ENCODE results near the gene CAMK2G. TPM values are rescaled to one million over a fixed set of nuclear protein-coding genes. Genes with fewer than 3 reads are reported as not detected.
A peak's percentile ranks its signal among the peaks of the same experiment; 100 is the strongest.

Gene CAMK2G
- polyA plus RNA-seq, 3 donors, result 1.7 to 60.7 (median 3.0) TPM

GRCh38 chr10:73858013-73858708 is 16.2 kb downstream of the CAMK2G start:
- Mint-ChIP-seq H3K4me3 (no peak overlapping the region), H3K36me3 (peaks cover 63 to 86% of the 10 kb centered on the region in 2 donors), H3K27me3 (ENCODE audit: low read depth in 3 of 3) (no peaks in the 10 kb centered on the region), H3K9me3 (no peaks in the 10 kb centered on the region), H3K4me1 (peaks cover 26% of the 10 kb centered on the region), H3K27ac (peak overlapping the region in 1 of 7 donors; percentile 63)
- no peak for TF ChIP-seq CTCF (IDR thresholded peaks at IDR 0.05)
- no peak overlapping the region for H3K4me3 ChIP-seq (replicated peaks in 1 of 3; ENCODE audit: low read depth in 2 of 3, low read length in 3 of 3)
- no peaks in the 10 kb centered on the region for H3K27me3 ChIP-seq (ENCODE audit: control insufficient read depth in 2 of 2, insufficient read depth in 2 of 2, low read length in 2 of 2)
- WGBS (ENCODE audit: insufficient coverage), result 79% methylated on average over 7 of the region's 12 CpGs
- H3K79me2 ChIP-seq (ENCODE audit: insufficient read depth, low read length), result peaks cover 97% of the 10 kb centered on the region
- H3K9ac ChIP-seq (ENCODE audit: insufficient read depth, low read length, poor library complexity, severe bottlenecking), result no peak overlapping the region
- H2AFZ ChIP-seq (ENCODE audit: insufficient read depth, low read depth, low read length, poor library complexity, severe bottlenecking), result no peak overlapping the region
- no peak overlapping the region for H3K4me2 ChIP-seq (replicated peaks; ENCODE audit: extremely low read depth, low read length, poor library complexity, severe bottlenecking)
- intact Hi-C loops (cut with micrococcal nuclease), result no loop called here
- peak overlapping the region in 1 of 2 donors; percentile 24 for H3K27ac ChIP-seq (ENCODE audit: low read depth in 1 of 2, low read length in 2 of 2)
- no peaks in the 10 kb centered on the region for H3K9me3 ChIP-seq (replicated peaks in 1 of 2; ENCODE audit: control insufficient read depth in 1 of 2, insufficient read depth in 1 of 2, low read length in 2 of 2)
- peaks cover 90% of the 10 kb centered on the region for H4K20me1 ChIP-seq (ENCODE audit: insufficient read depth, low read length)
- peaks cover 21 to 23% of the 10 kb centered on the region in 2 donors for H3K4me1 ChIP-seq (ENCODE audit: control insufficient read depth in 1 of 2, insufficient read depth in 2 of 2, low read length in 2 of 2)
- DNase-seq, result no peak
- peaks cover 50 to 83% of the 10 kb centered on the region in 2 donors for H3K36me3 ChIP-seq (replicated peaks in 1 of 2; ENCODE audit: control insufficient read depth in 1 of 2, insufficient read depth in 2 of 2, low read length in 2 of 2)

- Mint-ChIP-seq H3K36me3 (peaks cover 70 to 85% of the 10 kb centered on the region in 2 donors), H3K27ac (peak overlapping the region in 2 of 7 donors; percentile 5 to 48), H3K4me1 (peaks cover 19% of the 10 kb centered on the region), H3K4me3 (no peak overlapping the region), H3K9me3 (no peaks in the 10 kb centered on the region), H3K27me3 (ENCODE audit: low read depth in 3 of 3) (no peaks in the 10 kb centered on the region)
- no peak overlapping the region for H3K9ac ChIP-seq (ENCODE audit: insufficient read depth, low read length, poor library complexity, severe bottlenecking)
- H3K4me3 ChIP-seq (replicated peaks in 1 of 3; ENCODE audit: low read depth in 2 of 3, low read length in 3 of 3), result no peak overlapping the region
- WGBS (ENCODE audit: insufficient coverage), result 75% methylated on average over 4 of the region's 10 CpGs
- DNase-seq, result no peak
- intact Hi-C loops (cut with micrococcal nuclease), result no loop called here
- H3K36me3 ChIP-seq (replicated peaks in 1 of 2; ENCODE audit: control insufficient read depth in 1 of 2, insufficient read depth in 2 of 2, low read length in 2 of 2), result peaks cover 57 to 87% of the 10 kb centered on the region in 2 donors
- H2AFZ ChIP-seq (ENCODE audit: insufficient read depth, low read depth, low read length, poor library complexity, severe bottlenecking), result no peak overlapping the region
- no peak for TF ChIP-seq CTCF (IDR thresholded peaks at IDR 0.05)
- no peak overlapping the region for H3K4me2 ChIP-seq (replicated peaks; ENCODE audit: extremely low read depth, low read length, poor library complexity, severe bottlenecking)
- H4K20me1 ChIP-seq (ENCODE audit: insufficient read depth, low read length), result peaks cover 93% of the 10 kb centered on the region
- peak overlapping the region in 1 of 2 donors; percentile 20 for H3K27ac ChIP-seq (ENCODE audit: low read depth in 1 of 2, low read length in 2 of 2)
- H3K4me1 ChIP-seq (ENCODE audit: control insufficient read depth in 1 of 2, insufficient read depth in 2 of 2, low read length in 2 of 2), result peaks cover 14 to 15% of the 10 kb centered on the region in 2 donors
- peaks cover 90% of the 10 kb centered on the region for H3K79me2 ChIP-seq (ENCODE audit: insufficient read depth, low read length)
- no peaks in the 10 kb centered on the region for H3K9me3 ChIP-seq (replicated peaks in 1 of 2; ENCODE audit: control insufficient read depth in 1 of 2, insufficient read depth in 1 of 2, low read length in 2 of 2)
- no peaks in the 10 kb centered on the region for H3K27me3 ChIP-seq (ENCODE audit: control insufficient read depth in 2 of 2, insufficient read depth in 2 of 2, low read length in 2 of 2)
Measured at GRCh38 chr10:73857446-73857845, 16.9 kb downstream of the CAMK2G start.
